ENCODE data around the gene ATL3. TPM values are rescaled to one million over a fixed set of nuclear protein-coding genes. Genes with fewer than 3 reads are reported as not detected.

ATL3 gene
- total RNA-seq, 1 experiment from 2014 or later = 32.3 TPM

Other genes starting within 250 kb of the ATL3 start
- not detected for gene PLAAT5, start 180.2 kb downstream of the ATL3 start, total RNA-seq (2021; ENCODE audit: unreplicated experiment)
- not detected for gene LGALS12, start 165.3 kb downstream of the ATL3 start, total RNA-seq (2021; ENCODE audit: unreplicated experiment)
- 0.52 TPM for gene PLAAT4, start 134.6 kb downstream of the ATL3 start, total RNA-seq (2021; ENCODE audit: unreplicated experiment)
- gene PLAAT2, start 108.0 kb downstream of the ATL3 start, total RNA-seq (2021; ENCODE audit: unreplicated experiment) = not detected
- 31.1 TPM for gene PLAAT3, start 56.9 kb downstream of the ATL3 start, total RNA-seq (2021; ENCODE audit: unreplicated experiment)
- gene RTN3, start 10.1 kb upstream of the ATL3 start, total RNA-seq (2021; ENCODE audit: unreplicated experiment) = 95.0 TPM
- gene ZFTA, start 97.4 kb upstream of the ATL3 start, total RNA-seq (2021; ENCODE audit: unreplicated experiment) = 14.7 TPM
- gene SPINDOC, start 142.1 kb upstream of the ATL3 start, total RNA-seq (2021; ENCODE audit: unreplicated experiment) = 50.9 TPM
- 39.8 TPM for gene MARK2, start 167.7 kb upstream of the ATL3 start, total RNA-seq (2021; ENCODE audit: unreplicated experiment)
- 10.8 TPM for gene RCOR2, start 245.8 kb upstream of the ATL3 start, total RNA-seq (2021; ENCODE audit: unreplicated experiment)